Fibroblast of mammary gland (primary cell): ENCODE measurements around the gene VPREB1.
"Not testable (repeated sequence)": the region's sequence is repeated elsewhere in the genome, so short reads cannot be mapped to it uniquely, and the experiment has no call there.

ENCODE experiments used
- DNase-seq: peaks from one replicate; pipeline ENCODE4 v3.0.0-alpha.2; 2010; ENCODE audit warnings: low read depth
- H3K4me3 ChIP-seq: 2 replicates; pipeline ENCODE4 v1.5.1; 2011; ENCODE audit warnings: low read depth, mild to moderate bottlenecking, low read length, moderate library complexity; ENCODE audit not compliant: control insufficient read depth
- CTCF ChIP-seq: conservative IDR thresholded peaks from 2 replicates; pipeline ENCODE4 v1.5.1; 2011; ENCODE audit warnings: low read depth, low read length, inconsistent platforms; ENCODE audit not compliant: control insufficient read depth, insufficient read depth

The VPREB1 gene

GRCh38 chr22:22207845-22208564, 36.6 kb upstream of the VPREB1 start:
- TF ChIP-seq CTCF: peak; percentile 69
- peak; percentile 69 for DNase-seq
- no peak overlapping the region for H3K4me3 ChIP-seq

- TF ChIP-seq CTCF: no peak
- no peak overlapping the region for H3K4me3 ChIP-seq
- DNase-seq: no peak
These were observed 35.9 kb upstream of the VPREB1 start for GRCh38 chr22:22208652-22209051.

GRCh38 chr22:22209080-22209640, 35.4 kb upstream of the VPREB1 start:
- not testable (repeated sequence) for DNase-seq, H3K4me3 ChIP-seq

GRCh38 chr22:22210375-22210774, 34.2 kb upstream of the VPREB1 start:
- H3K4me3 ChIP-seq: no peak overlapping the region
- no peak for TF ChIP-seq CTCF
- peak; percentile 70 for DNase-seq

- DNase-seq: no peak
- no peak overlapping the region for H3K4me3 ChIP-seq
- no peak for TF ChIP-seq CTCF
These were observed 33.4 kb upstream of the VPREB1 start for GRCh38 chr22:22210889-22211833.

- DNase-seq: no peak
- no peak for TF ChIP-seq CTCF
- H3K4me3 ChIP-seq: no peak overlapping the region
These were observed 31.4 kb upstream of the VPREB1 start for GRCh38 chr22:22213231-22213630.

GRCh38 chr22:22214819-22215329, 29.7 kb upstream of the VPREB1 start:
- DNase-seq: no peak
- TF ChIP-seq CTCF: no peak
- no peak overlapping the region for H3K4me3 ChIP-seq
